HL-60 (cell line): ENCODE data around the gene MFAP1.

Experiments
- DNase-seq, 2 experiments: peaks; one replicate each; pipeline ENCODE4 v3.0.0-alpha.2; 2010 to 2020; ENCODE audit warnings: low read depth in 1 of 2, low spot score in 1 of 2
- H3K27ac ChIP-seq: fragments of 250-450 bp; sonication (Bioruptor Pico); replicated peaks from 2 replicates; pipeline ENCODE4 v1.5.1; 2020; ENCODE audit warnings: mild to moderate bottlenecking, moderate library complexity
- H3K27me3 ChIP-seq: fragments of 250-450 bp; sonication (Bioruptor Pico); 2 replicates; pipeline ENCODE4 v1.5.1; 2021; ENCODE audit warnings: mild to moderate bottlenecking, moderate library complexity; ENCODE audit not compliant: insufficient read depth, poor library complexity, severe bottlenecking
- H3K4me3 ChIP-seq: replicated peaks from 2 replicates; pipeline ENCODE4 v1.5.1; 2011; ENCODE audit warnings: mild to moderate bottlenecking, control low read depth, low read length; ENCODE audit not compliant: insufficient read depth
- GABPA ChIP-seq: IDR thresholded peaks from 2 replicates; pipeline ENCODE4 v1.6.1; 2012; ENCODE audit warnings: low read depth
- POLR2AphosphoS5 ChIP-seq: IDR thresholded peaks from 2 replicates; pipeline ENCODE4 v1.6.1; 2012; ENCODE audit warnings: low read depth
- REST ChIP-seq: IDR thresholded peaks from 2 replicates; pipeline ENCODE4 v1.6.1; 2012; ENCODE audit warnings: low read depth; ENCODE audit not compliant: insufficient replicate concordance
- SPI1 ChIP-seq: IDR thresholded peaks from 2 replicates; pipeline ENCODE4 v1.6.1; 2012; ENCODE audit warnings: low read depth, mild to moderate bottlenecking, borderline replicate concordance
- TF ChIP-seq, protein P1 (sequence below): IDR thresholded peaks from one replicate; pipeline ENCODE4 v1.5.1; 2011; ENCODE audit warnings: low read length, control low read depth, inconsistent platforms; ENCODE audit not compliant: insufficient read depth

The MFAP1 gene

DNA sequence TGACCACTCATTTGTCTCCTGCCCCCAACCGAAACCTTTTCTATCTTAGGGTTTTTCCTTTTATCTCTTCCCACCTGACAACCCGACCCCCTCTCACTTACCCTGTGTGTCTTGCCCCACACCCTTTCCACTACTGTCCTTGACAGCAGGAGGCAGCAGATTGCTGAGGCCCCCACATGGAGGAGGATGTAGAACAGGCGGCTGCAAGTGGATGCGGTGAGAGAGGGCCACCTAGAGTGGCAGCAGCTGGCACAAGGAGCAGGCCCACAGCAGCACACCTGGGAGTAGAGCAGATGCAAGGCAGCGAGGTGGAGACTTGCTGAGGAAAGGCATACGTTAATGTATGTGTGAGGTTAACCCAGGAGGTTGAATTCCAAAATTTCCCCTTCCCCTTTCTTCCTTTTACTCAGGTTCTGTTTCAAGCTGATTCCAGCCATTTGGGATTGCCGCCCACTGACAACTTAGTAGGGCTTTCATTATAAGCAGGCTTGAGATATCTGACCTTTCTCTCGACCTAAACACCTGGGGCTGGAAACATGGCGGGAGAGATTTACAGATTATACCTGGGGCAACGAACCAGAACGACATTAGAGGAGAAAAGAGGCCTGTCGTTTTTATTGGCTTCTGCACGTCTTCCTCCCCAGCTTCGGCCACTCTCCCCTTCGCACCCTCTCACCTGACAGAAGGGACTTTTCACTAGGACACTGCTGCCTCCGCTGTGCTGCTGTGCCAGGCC lies 25.1 kb downstream of the MFAP1 start:
- Histone ChIP-seq H3K27me3 (no peaks in the 10 kb centered on the region), H3K27ac (peak overlapping the region; percentile 80; the same call in 1 of the 2 replicates), H3K4me3 (no peak overlapping the region)
- TF ChIP-seq POLR2AphosphoS5, result no peak
- TF ChIP-seq REST, result no peak
- TF ChIP-seq SPI1, result no peak
- TF ChIP-seq, protein P1, sequence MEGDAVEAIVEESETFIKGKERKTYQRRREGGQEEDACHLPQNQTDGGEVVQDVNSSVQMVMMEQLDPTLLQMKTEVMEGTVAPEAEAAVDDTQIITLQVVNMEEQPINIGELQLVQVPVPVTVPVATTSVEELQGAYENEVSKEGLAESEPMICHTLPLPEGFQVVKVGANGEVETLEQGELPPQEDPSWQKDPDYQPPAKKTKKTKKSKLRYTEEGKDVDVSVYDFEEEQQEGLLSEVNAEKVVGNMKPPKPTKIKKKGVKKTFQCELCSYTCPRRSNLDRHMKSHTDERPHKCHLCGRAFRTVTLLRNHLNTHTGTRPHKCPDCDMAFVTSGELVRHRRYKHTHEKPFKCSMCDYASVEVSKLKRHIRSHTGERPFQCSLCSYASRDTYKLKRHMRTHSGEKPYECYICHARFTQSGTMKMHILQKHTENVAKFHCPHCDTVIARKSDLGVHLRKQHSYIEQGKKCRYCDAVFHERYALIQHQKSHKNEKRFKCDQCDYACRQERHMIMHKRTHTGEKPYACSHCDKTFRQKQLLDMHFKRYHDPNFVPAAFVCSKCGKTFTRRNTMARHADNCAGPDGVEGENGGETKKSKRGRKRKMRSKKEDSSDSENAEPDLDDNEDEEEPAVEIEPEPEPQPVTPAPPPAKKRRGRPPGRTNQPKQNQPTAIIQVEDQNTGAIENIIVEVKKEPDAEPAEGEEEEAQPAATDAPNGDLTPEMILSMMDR, result no peak
- TF ChIP-seq GABPA, result no peak
- no peak for DNase-seq

GRCh38 chr15:43796566-43796965 lies 27.9 kb downstream of the MFAP1 start:
- no peak for DNase-seq
- Histone ChIP-seq H3K4me3 (no peak overlapping the region), H3K27ac (no peak overlapping the region), H3K27me3 (no peaks in the 10 kb centered on the region)
- TF ChIP-seq, protein P1, result no peak
- TF ChIP-seq POLR2AphosphoS5 (peak; percentile 36), GABPA (no peak), REST (no peak), SPI1 (no peak)

DNA sequence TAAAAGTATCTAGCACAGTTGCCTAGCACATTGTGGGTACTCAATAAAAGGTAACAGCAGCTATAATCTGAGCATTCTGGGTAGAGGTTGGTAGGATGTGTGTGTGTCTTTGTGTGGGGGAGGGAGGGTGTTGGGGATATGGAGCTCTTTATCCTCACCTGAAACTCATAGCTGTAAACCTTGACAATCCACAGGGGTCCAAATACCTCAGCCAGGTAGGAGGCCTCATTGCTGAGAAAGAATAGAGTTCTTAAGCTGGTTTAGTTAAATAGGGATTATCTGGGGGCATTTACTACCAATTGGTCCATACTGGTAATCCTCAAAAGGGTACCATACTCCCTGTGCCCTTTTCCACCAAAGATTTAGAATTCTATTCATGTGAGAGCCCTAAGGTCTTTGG lies 28.5 kb downstream of the MFAP1 start:
- TF ChIP-seq GABPA (no peak), SPI1 (no peak), REST (no peak), POLR2AphosphoS5 (no peak)
- TF ChIP-seq, protein P1, result no peak
- Histone ChIP-seq H3K27ac (no peak overlapping the region), H3K4me3 (no peak overlapping the region), H3K27me3 (no peaks in the 10 kb centered on the region)
- no peak for DNase-seq
